Measurements from ENCODE around the gene LCMT2. TPM values are rescaled to one million over a fixed set of nuclear protein-coding genes. Genes with fewer than 3 reads are reported as not detected.
A peak's percentile ranks its signal among the peaks of the same experiment; 100 is the strongest.
"Not testable (repeated sequence)": the region's sequence is repeated elsewhere in the genome, so short reads cannot be mapped to it uniquely, and the experiment has no call there.

The LCMT2 gene
- total RNA-seq, 1 experiment from 2014 or later: 11.8 TPM

- no peak for DNase-seq (ENCODE audit: low read depth)
Measured at GRCh38 chr15:43314171-43314570, 16.2 kb downstream of the LCMT2 start.

- no peak for DNase-seq (ENCODE audit: low read depth)
Measured at GRCh38 chr15:43312378-43312777, 18.0 kb downstream of the LCMT2 start.

- DNase-seq (ENCODE audit: low read depth): no peak
Measured at GRCh38 chr15:43302205-43302817, 28.1 kb downstream of the LCMT2 start, which contains the start of gene TGM7. TSS of gene TGM7 (minus strand) at chr15:43302255.

GRCh38 chr15:43299884-43300283 lies 30.5 kb downstream of the LCMT2 start:
- DNase-seq (ENCODE audit: low read depth): no peak

- DNase-seq (ENCODE audit: low read depth): no peak
Measured at GRCh38 chr15:43299411-43299810, 31.0 kb downstream of the LCMT2 start.

GRCh38 chr15:43294091-43294706 lies 36.2 kb downstream of the LCMT2 start:
- DNase-seq (ENCODE audit: low read depth): no peak

GRCh38 chr15:43293432-43293831 lies 36.9 kb downstream of the LCMT2 start:
- no peak for DNase-seq (ENCODE audit: low read depth)

GRCh38 chr15:43292375-43293078 lies 37.8 kb downstream of the LCMT2 start:
- no peak for DNase-seq (ENCODE audit: low read depth)

GRCh38 chr15:43289656-43290055 lies 40.7 kb downstream of the LCMT2 start:
- DNase-seq (ENCODE audit: low read depth): not testable (repeated sequence)

GRCh38 chr15:43287254-43287653 lies 43.1 kb downstream of the LCMT2 start:
- no peak for DNase-seq (ENCODE audit: low read depth)

- no peak for DNase-seq (ENCODE audit: low read depth)
Measured at GRCh38 chr15:43286074-43286473, 44.3 kb downstream of the LCMT2 start.

GRCh38 chr15:43285609-43286037 lies 44.8 kb downstream of the LCMT2 start:
- DNase-seq (ENCODE audit: low read depth): peak; percentile 52

- DNase-seq (ENCODE audit: low read depth): no peak
Measured at GRCh38 chr15:43283526-43283925, 46.8 kb downstream of the LCMT2 start.

- no peak for DNase-seq (ENCODE audit: low read depth)
Measured at GRCh38 chr15:43281926-43282602, 48.3 kb downstream of the LCMT2 start.

- no peak for DNase-seq (ENCODE audit: low read depth)
Measured at GRCh38 chr15:43280996-43281395, 49.4 kb downstream of the LCMT2 start.

- DNase-seq (ENCODE audit: low read depth): no peak
Measured at GRCh38 chr15:43279496-43279895, 50.9 kb downstream of the LCMT2 start.

- DNase-seq (ENCODE audit: low read depth): no peak
Measured at GRCh38 chr15:43278869-43279268, 51.5 kb downstream of the LCMT2 start.

GRCh38 chr15:43277901-43278300 lies 52.5 kb downstream of the LCMT2 start:
- DNase-seq (ENCODE audit: low read depth): no peak

GRCh38 chr15:43277231-43277823 lies 53.0 kb downstream of the LCMT2 start:
- no peak for DNase-seq (ENCODE audit: low read depth)

- no peak for DNase-seq (ENCODE audit: low read depth)
Measured at GRCh38 chr15:43276563-43277200, 53.7 kb downstream of the LCMT2 start.

- no peak for DNase-seq (ENCODE audit: low read depth)
Measured at GRCh38 chr15:43275740-43276562, 54.4 kb downstream of the LCMT2 start.

All from Daoy (cell line).